GM19468 (cell line): ENCODE measurements around the gene NGB.

Experiments
- ATAC-seq: cut with Tn5 transposase; IDR thresholded peaks from one replicate; pipeline ENCODE4 v1.9.1; 2021; ENCODE audit warnings: mild to moderate bottlenecking, moderate library complexity, moderate number of reproducible peaks; ENCODE audit not compliant: unreplicated experiment; ENCODE audit errors: extremely low read depth

The NGB gene

DNA sequence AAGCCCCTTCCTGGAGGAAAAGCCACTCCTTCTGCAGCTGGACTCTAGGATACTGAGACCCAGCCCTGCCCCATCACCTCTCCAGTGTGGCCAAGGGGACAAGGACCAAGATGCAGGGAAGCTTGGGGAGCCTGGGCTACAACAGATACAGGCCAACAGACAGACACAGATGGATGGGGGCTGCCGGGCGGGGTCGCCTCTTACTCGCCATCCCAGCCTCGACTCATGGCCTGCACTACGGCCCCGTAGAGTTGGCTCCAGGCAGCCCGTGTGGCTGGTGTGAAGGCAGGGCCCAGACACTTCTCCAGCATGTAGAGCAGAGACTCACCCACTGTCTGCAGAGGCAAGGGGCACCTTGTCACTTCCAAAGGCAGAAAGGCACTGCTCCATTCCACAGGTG, 4.7 kb downstream of the NGB start:
- no peak for ATAC-seq

DNA sequence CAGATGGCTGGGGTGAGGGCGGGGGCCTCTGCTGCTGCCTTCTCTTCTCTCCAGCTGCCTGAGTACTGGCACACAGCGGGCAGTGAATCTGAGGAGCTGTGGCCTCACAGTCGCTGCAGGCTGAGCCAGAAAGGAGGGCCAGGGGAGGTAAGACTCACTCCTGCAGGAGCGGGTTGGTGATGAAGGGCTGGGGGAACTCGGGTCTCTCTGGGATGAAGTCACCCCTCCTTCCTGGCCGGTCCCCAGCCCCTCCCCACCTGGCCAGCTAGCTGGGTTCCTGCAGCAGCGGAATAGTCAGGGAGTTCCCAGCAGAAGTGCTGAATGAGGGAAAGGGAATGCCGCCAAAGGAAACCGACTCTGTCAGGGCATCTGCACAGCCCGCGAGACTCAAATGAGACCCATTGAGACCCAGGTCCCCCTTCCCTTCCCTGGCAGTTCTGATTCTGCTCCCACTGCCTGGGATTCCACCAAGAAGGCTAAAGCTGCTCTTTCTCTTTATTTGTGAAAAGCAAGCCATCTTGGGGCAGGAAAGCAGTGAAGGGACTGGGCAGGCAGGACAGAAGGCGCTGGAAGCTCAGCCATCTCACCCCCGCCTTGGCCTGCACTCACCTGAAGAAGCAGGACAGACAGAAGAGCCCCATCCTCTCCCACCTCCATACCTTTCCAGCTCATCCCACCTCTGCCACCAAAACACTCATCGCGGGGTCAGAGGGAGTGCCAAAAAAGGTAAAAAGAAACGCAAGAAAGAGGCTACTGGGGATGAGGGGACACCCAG, 5.3 kb downstream of the NGB start:
- no peak for ATAC-seq

DNA sequence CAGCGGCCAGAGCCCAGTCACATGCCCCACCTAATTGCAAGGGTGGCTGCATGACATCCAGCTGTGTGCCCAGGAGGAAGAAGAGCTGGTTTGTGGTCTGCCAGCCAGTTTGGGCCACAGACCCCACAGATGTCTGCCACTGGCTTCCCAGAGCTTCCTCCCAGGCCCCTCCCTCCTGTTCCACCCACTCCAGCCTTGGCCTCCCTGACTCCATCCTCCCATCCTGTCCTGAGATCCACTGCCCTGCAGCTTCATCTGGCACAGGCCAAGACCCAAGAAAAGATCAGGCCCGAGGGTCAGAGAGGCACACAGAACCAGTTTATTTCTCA, 5.9 kb downstream of the NGB start:
- no peak for ATAC-seq

DNA sequence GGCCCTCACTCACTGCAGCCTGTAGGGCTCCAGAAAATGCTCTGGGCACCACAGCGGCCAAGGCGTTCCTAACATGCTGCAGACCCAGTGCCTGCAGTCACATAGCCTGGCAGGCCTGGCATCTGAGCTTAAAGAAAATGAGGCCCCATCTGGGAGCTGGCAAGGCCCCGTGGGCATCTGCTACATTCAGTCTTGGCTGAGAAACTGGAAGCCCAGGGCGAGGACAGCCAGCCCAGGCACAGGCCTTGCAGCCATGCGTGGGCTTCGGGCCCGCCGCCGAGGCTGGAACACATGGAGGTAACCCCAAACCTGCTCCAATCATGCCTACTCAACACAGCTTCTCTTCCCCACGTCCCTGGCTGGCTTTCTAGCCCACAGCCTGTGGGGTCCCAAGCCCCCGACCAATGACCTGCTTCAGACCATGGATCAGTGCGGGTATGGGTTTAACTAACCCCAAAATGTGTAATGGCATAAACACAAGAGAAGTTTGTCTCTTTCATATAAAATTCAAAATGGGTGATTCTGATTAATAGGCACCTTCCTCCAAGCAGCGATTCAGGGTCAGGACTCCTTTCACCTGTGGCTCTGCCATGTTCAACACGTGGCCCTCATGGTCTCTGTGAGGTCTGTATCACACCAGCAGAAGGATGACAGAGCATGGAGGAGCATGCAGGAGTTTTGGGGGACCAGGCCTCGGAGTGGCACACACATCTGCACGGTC, 6.4 kb downstream of the NGB start:
- no peak for ATAC-seq

DNA sequence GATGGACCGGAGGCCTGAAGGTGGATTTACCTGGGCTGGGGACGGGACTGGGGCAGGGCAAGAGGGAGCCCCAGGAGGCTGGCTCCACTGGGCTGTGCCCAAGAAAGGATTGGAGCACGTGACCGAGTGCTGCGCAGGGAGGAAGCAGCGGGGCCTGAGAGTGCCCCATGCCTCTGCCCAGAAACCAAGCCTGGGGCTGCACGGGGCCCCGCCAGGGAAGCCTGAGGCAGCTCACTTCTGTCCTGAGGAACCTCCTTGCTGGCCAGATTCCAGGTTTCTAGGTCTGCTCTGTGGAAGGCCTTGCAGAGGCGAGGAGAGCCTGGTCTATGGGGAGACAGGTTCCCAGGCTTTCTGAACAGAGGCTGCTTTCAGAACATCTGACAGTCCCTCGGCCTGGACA, 10.4 kb downstream of the NGB start:
- ATAC-seq: no peak

DNA sequence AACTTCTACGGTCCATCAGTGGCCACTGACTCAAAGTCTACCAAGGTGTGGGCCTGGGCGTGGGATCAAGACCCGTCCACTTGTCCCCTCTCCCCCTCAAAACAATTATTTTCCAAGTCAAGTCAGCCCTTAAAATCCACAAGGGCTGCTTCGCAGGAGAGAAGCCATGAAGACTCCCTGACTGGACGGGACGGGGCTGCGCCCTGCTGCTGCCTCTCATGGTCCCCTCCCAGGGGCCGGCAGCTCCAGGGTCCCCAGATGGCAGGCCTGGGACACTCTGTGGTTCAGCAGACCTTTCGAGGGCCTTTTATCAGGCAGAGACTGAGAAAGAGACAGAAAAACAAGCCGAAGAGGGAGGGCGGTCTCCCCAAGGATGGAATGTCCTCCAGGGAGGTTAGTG, 10.8 kb downstream of the NGB start:
- ATAC-seq: no peak

DNA sequence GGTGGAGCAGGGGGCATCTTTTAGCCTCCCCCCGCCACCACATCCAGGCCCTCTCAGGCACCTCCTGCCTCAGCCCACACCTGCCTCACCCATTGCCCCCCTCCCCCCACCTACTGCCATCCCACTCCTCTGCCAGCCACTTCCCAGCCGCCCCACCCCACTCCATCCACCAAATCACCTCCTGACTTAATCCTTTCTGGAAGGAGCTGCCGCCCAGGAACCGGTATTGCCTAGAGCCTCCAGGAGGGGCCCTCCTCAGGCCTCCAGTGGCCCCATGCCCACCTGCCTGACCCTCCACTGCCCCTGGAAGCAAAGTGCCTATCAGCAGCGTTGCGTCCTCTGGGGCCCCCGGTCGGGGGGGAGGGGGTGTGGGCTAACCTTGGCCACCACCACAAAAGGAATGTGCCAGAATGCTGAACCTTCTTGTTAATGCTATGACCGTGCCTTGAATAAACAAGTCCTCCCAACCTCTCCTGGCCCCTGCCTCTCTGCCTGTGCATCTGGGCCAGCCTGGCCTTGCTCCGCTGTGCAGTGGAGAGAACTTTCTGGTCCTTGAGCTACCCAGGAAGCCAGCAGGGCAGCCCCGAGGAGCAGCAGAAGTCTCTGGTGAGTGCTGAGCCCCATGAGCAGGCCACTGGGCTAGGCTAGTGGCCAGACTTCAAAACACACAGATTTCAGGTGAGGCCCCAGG, 11.8 kb downstream of the NGB start:
- no peak for ATAC-seq

DNA sequence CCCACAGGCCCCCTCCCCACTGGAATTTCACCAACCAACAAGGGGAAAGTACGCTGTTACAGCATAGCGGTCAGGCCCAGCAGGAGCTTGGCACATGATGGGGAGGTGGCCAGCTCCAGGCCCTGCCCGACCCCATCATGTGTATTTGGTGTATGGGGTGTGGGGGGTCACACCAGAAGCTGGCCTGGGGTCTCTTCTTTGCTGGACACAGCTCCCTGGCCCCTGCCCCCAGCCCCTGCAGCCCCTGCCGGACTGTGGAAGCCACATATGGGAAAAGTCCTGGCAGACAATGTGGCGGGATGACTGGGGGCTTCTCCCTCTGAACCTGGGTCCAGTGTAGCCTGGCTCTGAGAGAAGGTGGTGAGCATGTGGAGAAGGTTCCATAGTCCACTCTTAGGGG, 12.4 kb downstream of the NGB start:
- no peak for ATAC-seq

DNA sequence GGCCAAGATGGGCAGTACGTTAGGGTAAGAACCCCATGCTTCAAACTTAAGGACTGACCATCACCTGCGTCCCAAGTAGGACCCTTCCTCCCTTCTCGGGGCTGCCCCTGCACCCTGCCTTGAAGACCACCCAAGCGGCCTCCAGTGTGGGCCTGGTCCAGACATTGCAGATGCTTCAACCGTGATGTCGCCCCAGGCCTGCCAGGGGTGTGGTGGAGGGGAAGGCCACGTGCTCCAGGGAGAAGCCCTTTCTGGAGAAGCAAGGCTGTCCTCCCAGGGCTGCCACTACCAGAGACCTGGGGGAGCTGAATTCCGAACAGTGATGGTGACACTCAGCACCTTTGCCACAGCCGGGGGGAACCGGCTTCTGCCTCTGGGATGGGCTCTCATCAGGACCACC, 13.3 kb downstream of the NGB start:
- no peak for ATAC-seq

DNA sequence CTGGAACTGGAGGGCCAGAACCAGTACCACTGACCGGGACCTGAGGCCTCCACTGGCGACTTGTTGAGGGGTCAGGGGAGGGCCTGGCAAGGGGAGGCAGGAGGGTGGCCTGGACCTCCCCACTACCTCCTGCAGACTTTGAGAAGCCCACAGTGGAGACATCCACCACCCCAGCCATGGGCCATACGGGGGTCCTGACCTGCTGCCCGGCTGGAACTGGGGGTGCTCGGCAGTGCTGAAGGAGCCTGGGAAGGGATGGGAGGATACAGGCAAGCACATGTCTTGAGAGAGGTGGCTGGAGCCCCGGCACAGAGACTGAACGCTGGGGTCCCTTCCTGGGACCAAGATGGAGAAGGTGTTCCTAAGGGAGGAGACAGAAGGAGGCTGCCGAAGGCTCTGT, 14.3 kb downstream of the NGB start:
- no peak for ATAC-seq

DNA sequence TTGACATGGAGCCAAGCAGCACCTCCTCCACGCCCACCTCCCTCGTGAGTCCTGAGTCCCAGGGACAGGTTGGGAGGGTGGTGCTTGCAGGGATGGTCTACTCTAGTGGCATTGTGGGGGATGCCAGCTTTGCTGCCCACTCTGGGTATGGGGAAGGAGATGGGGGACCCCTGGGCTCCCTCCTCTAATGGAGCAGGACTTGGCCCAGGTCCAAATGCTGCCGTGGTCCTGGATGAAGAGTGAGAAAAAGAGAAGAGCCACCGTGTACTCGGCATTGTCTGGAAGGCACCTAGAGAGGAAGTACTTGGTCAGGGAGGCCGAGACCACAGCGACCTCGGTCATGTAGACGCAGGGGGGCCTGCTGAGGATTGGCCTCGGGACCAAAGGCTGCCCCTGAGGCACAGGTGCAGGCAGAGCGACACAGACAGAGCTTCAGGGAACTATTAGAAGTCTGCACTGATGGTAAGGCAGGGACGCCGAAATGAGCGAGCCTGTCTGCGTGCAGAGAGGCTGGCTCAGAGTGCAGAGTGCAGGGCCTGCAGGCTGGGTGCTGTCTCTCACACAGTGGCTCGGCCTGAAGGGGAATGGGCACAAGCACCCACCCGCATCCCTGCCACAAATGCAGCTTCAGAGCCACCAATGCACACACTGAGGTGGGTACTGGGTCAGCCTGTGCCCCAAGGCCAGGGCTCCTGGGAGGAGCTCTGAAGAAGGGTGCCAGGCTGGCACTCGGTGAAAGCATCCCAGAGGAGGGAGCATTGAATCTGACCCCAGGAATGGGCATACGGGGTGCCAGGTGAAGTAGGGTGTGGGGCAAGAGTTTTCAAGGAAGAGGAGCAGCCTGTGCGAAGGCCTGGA, 17.4 kb downstream of the NGB start:
- no peak for ATAC-seq

DNA sequence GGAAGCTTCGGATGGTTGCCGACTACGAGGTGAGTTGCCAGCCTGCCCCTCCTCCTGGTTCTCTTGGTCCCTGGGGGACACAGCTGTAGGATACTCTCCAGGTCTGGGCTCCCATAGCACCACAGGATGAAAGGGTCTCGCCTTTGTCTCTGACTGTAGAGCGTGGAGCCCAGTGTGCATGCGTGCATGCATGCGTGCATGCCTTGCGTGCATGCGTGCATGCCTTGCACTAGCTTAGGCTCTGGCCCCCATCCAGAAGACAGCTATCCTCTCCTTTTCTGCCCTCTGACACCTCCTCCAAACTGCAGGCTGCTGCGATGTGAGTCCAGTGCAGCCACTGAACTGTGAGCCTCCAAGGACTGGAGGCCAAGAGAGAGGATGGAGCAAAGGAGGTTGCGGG, 19.1 kb downstream of the NGB start:
- ATAC-seq: no peak

DNA sequence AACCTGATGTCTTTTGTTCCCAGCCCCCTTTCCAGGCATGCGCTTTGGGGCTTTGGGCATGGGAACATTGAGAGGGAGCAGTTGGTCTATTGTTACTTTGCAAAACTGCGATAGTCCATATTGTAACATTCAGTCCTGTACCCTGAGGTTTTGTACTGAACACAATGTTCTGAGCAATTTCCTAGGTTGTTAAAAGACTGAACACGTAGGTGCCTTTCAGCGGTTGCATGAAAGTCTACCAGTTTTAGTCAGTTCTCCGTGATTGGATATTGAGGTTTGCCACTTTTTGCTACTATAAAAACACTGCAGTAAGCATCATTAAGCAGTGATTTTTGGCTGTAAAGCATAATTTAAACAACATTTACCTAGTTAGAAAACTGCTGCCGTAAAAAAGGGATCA, 20.1 kb downstream of the NGB start:
- no peak for ATAC-seq

DNA sequence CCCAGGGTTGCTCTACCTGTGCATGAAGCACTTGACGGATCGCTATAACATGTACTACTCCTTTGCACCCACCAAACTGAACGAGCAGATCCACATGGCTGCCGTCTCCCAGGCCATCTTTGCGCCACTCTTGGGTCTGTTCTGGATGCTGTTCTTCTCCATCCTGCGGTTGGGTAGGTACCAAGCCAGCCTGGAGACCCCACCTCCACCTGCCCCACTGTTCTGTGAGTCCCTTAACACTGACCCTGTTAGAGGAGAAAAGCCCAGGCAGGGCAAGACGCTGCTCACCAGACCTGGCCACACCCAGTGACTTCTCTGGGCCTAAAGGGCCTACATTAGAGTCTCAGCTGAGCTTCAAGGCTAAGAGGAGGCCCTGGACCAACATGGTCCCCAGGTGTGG, 21.7 kb downstream of the NGB start:
- ATAC-seq: no peak

DNA sequence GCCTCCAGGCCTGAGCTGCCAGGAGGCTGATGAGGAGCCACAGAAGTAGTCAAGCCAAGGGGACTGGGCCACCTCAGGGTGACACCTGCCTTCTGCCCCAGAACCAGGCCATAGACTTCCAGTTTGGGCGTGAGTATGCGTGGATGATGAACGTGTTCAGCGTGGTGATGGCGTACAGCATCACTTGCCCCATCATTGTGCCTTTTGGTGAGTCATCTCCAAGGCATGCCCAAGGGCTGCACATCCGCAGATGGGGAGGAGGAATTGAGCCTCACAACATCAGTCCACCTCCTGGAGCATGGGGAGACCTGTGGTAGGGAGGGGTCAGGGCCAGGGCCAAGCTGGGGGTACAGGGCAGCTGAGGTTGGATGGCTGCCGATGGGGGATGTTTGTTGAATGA, 22.3 kb downstream of the NGB start:
- no peak for ATAC-seq

DNA sequence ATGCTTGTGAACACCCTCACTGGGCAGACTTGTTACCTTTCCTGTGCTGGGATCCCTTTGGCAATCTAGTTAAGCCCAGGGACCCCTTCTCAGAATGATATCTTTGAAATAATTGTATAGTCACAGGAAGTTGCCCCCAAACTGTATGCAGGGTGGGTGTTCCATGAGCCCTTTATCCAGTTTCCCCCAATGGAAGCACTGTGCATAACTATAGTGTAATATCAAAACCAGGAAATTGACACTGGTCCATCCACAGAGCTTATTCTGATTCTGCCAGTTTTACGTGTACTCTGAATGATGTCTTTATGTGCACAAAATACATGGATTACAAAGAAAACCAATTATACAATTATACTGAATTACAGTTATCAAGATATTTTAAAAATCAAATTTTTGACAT, 24.2 kb downstream of the NGB start:
- ATAC-seq: no peak

DNA sequence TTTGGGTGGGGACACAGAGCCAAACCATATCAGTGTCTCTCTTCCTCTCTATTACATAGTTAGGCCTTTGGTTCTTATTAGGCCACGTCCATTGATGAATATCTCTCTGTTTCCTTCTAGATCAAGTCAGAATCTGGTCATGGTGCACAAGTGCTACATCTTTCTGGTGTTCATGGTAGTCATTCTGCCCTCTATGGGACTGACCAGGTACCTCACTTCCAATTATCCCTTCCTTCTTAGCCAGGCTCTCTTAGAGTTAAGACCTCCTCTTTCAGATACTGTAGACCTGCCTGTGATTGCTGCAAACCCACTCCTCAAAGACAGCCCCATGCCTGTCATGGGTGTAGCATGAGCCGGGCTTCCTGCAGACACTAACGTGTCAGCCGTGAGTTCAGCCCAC, 25.2 kb downstream of the NGB start:
- ATAC-seq: no peak

DNA sequence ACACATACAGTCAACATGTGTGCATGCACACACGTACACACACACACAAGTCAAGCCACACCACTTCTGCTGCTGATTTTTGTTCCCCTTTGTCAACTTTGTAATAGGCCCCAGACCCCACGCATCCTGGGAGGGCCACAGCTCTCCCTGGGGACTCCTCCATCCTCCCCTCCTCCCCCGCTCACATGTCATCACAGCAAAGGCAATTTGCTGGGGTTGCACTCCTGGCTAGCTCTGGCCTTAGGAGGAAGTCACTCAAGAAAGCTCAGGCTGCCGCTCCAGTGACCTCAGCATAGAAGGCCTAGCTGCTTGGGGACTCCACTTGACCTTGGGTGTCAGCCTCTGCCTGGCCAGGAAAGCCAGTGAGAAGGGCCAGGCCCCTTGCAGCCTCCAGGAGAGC, 27.2 kb downstream of the NGB start:
- no peak for ATAC-seq

DNA sequence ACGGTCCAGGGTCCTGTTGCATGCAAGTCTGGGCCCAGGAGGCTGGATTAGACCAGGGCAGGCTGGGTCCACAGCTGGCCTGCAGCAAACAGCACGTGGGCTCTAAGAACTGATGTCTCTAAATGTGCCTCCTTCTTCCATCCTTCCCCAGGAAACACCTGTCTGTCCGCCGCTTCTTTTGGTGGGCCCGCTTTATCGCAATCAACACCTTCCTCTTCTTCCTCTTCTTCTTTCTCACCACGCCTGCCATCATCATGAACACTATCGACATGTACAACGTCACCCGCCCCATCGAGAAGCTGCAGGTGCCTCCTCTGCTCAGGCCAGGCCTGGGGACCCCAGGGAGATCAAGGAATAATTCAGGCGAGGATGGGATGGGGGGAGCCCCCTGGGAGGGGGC, 28.3 kb downstream of the NGB start:
- ATAC-seq: no peak

DNA sequence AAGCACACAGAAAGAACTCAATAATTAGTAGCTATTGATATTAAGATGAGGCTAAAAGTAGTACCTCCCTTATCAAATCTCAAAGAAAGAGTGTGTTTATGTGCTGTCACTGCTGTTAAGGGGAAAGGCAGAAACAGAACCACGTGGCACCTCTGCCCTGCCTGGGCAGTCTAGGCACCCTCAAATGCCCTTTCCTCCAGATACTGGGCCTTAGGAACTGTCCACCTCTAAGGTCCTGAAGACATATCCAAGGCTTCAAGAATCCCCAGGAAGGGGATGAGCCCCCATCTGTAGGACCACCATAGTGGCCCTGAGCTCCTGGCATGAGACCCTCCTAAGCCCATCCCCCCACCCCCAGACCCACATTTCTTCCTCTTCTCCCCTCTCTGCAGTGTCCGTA, 29.1 kb downstream of the NGB start:
- no peak for ATAC-seq
